K562 (cell line): Measurements from ENCODE around the gene ATP6V1F. TPM values are rescaled to one million over a fixed set of nuclear protein-coding genes. Genes with fewer than 3 reads are reported as not detected.

ENCODE experiments used
- CBX1 ChIP-seq: sonication (generic); IDR thresholded peaks from 2 replicates; pipeline ENCODE4 v1.6.1; 2016; ENCODE audit warnings: antibody characterized with exemption, low read depth, mild to moderate bottlenecking
- CHD1 ChIP-seq: fragments of 200-600 bp; sonication (generic); IDR thresholded peaks from one replicate; pipeline ENCODE4 v1.6.1; 2012; ENCODE audit warnings: mild to moderate bottlenecking, moderate library complexity, low read length, inconsistent platforms
- ERF ChIP-seq: fragments of 450-650 bp; formaldehyde crosslinking; IDR thresholded peaks from 2 replicates; pipeline ENCODE4 v1.4.0; 2020; ENCODE audit warnings: mild to moderate bottlenecking, mixed read lengths
- GATAD2B ChIP-seq: fragments of 450-650 bp; IDR thresholded peaks from 2 replicates; pipeline ENCODE4 v1.6.1; 2017; ENCODE audit warnings: mild to moderate bottlenecking, borderline replicate concordance
- GTF2A2 ChIP-seq: IDR thresholded peaks from 2 replicates; pipeline ENCODE4 v1.6.1; 2016; ENCODE audit warnings: mild to moderate bottlenecking, missing genetic modification characterization, missing compliant biosample characterization
- L3MBTL2 ChIP-seq: fragments of 450-650 bp; IDR thresholded peaks from 2 replicates; pipeline ENCODE4 v1.6.1; 2016; ENCODE audit warnings: mild to moderate bottlenecking, moderate library complexity
- NCOA1 ChIP-seq: fragments of 450-650 bp; IDR thresholded peaks from 2 replicates; pipeline ENCODE4 v1.6.1; 2016; ENCODE audit warnings: low read depth
- NFXL1 ChIP-seq: fragments of 450-650 bp; formaldehyde crosslinking; IDR thresholded peaks from 2 replicates; pipeline ENCODE4 v1.4.0; 2021; ENCODE audit warnings: mild to moderate bottlenecking
- NR2C2 ChIP-seq, 2 experiments: fragments of 200-800 bp in 1 of 2; sonication (Bioruptor generic) in 1 of 2; sonication (generic) in 1 of 2; formaldehyde crosslinking in 1 of 2; IDR thresholded peaks; 2 replicates each; pipeline versions ENCODE4 v1.6.1 to v1.8.0; 2016 to 2022; ENCODE audit warnings: mild to moderate bottlenecking in 1 of 2, missing compliant biosample characterization in 1 of 2, missing genetic modification characterization in 1 of 2, missing genetic modification reagents in 1 of 2
- SAFB2 ChIP-seq: fragments of 200-400 bp; formaldehyde crosslinking; IDR thresholded peaks from 2 replicates; pipeline ENCODE4 v1.6.1; 2018; ENCODE audit warnings: borderline replicate concordance, low read length, low read depth, moderate library complexity; ENCODE audit not compliant: severe bottlenecking
- SNRNP70 ChIP-seq: fragments of 200-400 bp; formaldehyde crosslinking; optimal IDR thresholded peaks from 2 replicates; pipeline ENCODE3; 2017; ENCODE audit warnings: low read depth, low read length
- SRF ChIP-seq, 2 experiments: fragments of 250-450, 450-650 bp in 1 of 2; sonication (Bioruptor Pico) in 1 of 2; sonication (generic) in 1 of 2; formaldehyde crosslinking; IDR thresholded peaks; 2 replicates each; pipeline versions ENCODE4 v1.5.0 to v1.5.1; 2020 to 2022; ENCODE audit warnings: mild to moderate bottlenecking in 1 of 2, missing genetic modification reagents in 1 of 2
- TARDBP ChIP-seq: fragments of 450-650 bp; IDR thresholded peaks from 2 replicates; pipeline ENCODE4 v1.6.1; 2016
- THRAP3 ChIP-seq: fragments of 450-650 bp; IDR thresholded peaks from 2 replicates; pipeline ENCODE4 v1.6.1; 2016; ENCODE audit warnings: mild to moderate bottlenecking, inconsistent platforms, borderline replicate concordance
- U2AF1 ChIP-seq: fragments of 200-400 bp; formaldehyde crosslinking; optimal IDR thresholded peaks from 2 replicates; pipeline ENCODE3; 2017; ENCODE audit warnings: mild to moderate bottlenecking, low read depth, low read length, moderate library complexity
- XRCC5 ChIP-seq: fragments of 200-400 bp; formaldehyde crosslinking; IDR thresholded peaks from 2 replicates; pipeline ENCODE4 v1.6.1; 2017; ENCODE audit warnings: low read depth, mild to moderate bottlenecking, low read length
- ZNF140 ChIP-seq: fragments of 250-450 bp; sonication (Bioruptor Pico); IDR thresholded peaks from 2 replicates; pipeline ENCODE4 v1.8.0; 2021; ENCODE audit warnings: moderate library complexity, mild to moderate bottlenecking, inconsistent platforms
- ZNF408 ChIP-seq: fragments of 250-450 bp; sonication (Bioruptor Pico); IDR thresholded peaks from 2 replicates; pipeline ENCODE4 v1.4.0; 2020; ENCODE audit warnings: low read depth, mild to moderate bottlenecking, moderate library complexity
- ZNF507 ChIP-seq: conservative IDR thresholded peaks from 2 replicates; pipeline ENCODE4 v1.6.1; 2017; ENCODE audit warnings: missing genetic modification characterization, missing compliant biosample characterization
- ZNF695 ChIP-seq: fragments of 450-650 bp; formaldehyde crosslinking; IDR thresholded peaks from 2 replicates; pipeline ENCODE4 v1.4.0; 2020; ENCODE audit warnings: mild to moderate bottlenecking, moderate library complexity
- ZSCAN29 ChIP-seq: fragments of 450-650 bp; IDR thresholded peaks from 2 replicates; pipeline ENCODE4 v1.6.1; 2017
- polyA plus RNA-seq, 8 experiments: library from polyadenylated mRNA; depleted of rRNA in 4 of 8; stranded (reverse) in 5 of 8; unstranded in 3 of 8; fragments of >200 nt; fragmentation: Nextera tagmentation in 2 of 8; fragmentation: Illumina TruSeq in 1 of 8; extraction: Ambion mirVana in 2 of 8; extraction: Trizol in 1 of 8; gene quantifications; 2 replicates each; pipeline versions ENCODE4 v1.2.1 to v1.2.3, GENCODE V29; 2011 to 2014; ENCODE audit warnings: inconsistent platforms in 1 of 8, missing spikeins in 1 of 8
- total RNA-seq, 7 experiments: library from RNA; depleted of rRNA in 6 of 7; stranded (reverse); fragments of >200 nt in 6 of 7; fragmentation: Illumina TruSeq in 2 of 7; extraction: Trizol in 2 of 7; gene quantifications; 2 replicates each; pipeline versions ENCODE4 v1.2.1 to v1.2.3, GENCODE V29; 2011 to 2021; ENCODE audit warnings: low replicate concordance in 1 of 7
- TF ChIP-seq, protein P1 (sequence below), 2 experiments: fragments of 200-800 bp in 1 of 2; sonication (Bioruptor generic) in 1 of 2; sonication (generic) in 1 of 2; formaldehyde crosslinking in 1 of 2; IDR thresholded peaks in 1 of 2; conservative IDR thresholded peaks in 1 of 2; 2 replicates each; pipeline versions ENCODE4 v1.5.0 to v1.6.1; 2016 to 2020; ENCODE audit warnings: missing compliant biosample characterization in 1 of 2, missing genetic modification characterization in 1 of 2, missing genetic modification reagents in 1 of 2
- TF ChIP-seq, protein P2 (sequence below): fragments of 450-650 bp; formaldehyde crosslinking; IDR thresholded peaks from 2 replicates; pipeline ENCODE4 v1.4.0; 2020; ENCODE audit warnings: mild to moderate bottlenecking
- TF ChIP-seq, protein P3 (sequence below), 2 experiments: fragments of 450-650 bp in 1 of 2; sonication (generic) in 1 of 2; formaldehyde crosslinking in 1 of 2; IDR thresholded peaks in 1 of 2; conservative IDR thresholded peaks in 1 of 2; 2 replicates each; pipeline versions ENCODE4 v1.6.1 to v1.8.1; 2016 to 2023; ENCODE audit warnings: mild to moderate bottlenecking in 2 of 2, moderate library complexity in 2 of 2, inconsistent platforms in 1 of 2, missing genetic modification reagents in 1 of 2

ATP6V1F gene
- total and polyA plus RNA-seq, 9 of the 15 experiments (the other 6 are each of a cell fraction or from before 2014, with no cell fraction given) = 206 to 1,123 (median 542) TPM

DNA sequence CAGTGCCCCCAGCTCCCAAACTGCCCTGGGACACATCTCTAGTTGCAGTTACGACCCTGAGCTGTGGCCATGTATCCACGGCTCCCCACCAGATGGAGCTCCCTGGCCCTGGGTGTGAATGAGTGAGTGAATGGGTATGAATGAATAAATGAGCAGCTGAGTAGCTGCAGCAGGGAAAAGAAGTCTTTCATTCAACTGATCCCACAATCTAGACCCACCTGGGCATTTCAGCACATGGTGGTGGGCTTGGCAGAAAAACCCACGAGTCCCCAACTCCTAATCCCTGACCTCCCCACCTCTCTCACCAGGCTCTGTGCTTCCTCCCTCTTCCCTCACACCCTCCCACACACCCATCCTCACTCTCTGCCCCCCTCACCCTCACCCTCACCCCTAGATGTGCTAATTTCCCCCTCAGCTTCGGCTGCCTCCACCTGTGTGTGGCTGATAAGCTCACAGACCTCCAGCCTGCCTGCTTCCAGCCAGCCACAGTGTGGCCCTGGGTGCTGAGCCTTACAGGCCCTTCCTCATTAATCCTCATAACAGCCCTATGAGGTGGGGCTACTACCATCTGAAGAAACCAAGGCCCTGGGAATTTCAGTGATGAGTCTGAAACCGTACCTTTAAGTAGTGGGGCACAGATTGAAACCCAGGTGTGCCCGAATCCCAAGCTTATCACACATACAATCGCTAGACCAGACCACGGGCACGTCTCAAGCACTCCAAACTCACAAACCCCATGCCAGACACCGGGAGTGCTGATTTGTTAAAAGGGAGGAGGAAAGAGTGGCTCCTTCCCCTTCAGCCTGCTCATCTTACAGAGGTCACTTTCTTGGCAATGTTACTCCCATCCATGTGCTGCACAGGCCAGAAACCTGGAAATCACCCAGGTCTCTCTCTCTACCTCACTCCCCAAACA lies 2.2 kb upstream of the ATP6V1F start (continued):
- peak; percentile 64; the same call in 1 of the 2 replicates for TF ChIP-seq ERF (CRISPR knock-in tag)
- TF ChIP-seq ZNF140 (CRISPR knock-in tag) = no peak
- TF ChIP-seq XRCC5 = peak; percentile 55; the same call in 1 of the 2 replicates
- TF ChIP-seq L3MBTL2 = 0 out of 2 replicates have a peak, but pooled peaks have one; percentile 23
- TF ChIP-seq ZNF507 (tag) = no peak
- TF ChIP-seq, protein P1, sequence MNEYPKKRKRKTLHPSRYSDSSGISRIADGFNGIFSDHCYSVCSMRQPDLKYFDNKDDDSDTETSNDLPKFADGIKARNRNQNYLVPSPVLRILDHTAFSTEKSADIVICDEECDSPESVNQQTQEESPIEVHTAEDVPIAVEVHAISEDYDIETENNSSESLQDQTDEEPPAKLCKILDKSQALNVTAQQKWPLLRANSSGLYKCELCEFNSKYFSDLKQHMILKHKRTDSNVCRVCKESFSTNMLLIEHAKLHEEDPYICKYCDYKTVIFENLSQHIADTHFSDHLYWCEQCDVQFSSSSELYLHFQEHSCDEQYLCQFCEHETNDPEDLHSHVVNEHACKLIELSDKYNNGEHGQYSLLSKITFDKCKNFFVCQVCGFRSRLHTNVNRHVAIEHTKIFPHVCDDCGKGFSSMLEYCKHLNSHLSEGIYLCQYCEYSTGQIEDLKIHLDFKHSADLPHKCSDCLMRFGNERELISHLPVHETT (CRISPR knock-in tag; conservative IDR thresholded peaks at IDR 0.05 in 1 of 2, IDR thresholded peaks at IDR 0.05 in 1 of 2) = no peak
- TF ChIP-seq NCOA1 = peak; percentile 89; the same call in 1 of the 2 replicates
- 0 out of 2 replicates have a peak, but pooled peaks have one; percentile 13 for TF ChIP-seq CBX1
- TF ChIP-seq, protein P2, sequence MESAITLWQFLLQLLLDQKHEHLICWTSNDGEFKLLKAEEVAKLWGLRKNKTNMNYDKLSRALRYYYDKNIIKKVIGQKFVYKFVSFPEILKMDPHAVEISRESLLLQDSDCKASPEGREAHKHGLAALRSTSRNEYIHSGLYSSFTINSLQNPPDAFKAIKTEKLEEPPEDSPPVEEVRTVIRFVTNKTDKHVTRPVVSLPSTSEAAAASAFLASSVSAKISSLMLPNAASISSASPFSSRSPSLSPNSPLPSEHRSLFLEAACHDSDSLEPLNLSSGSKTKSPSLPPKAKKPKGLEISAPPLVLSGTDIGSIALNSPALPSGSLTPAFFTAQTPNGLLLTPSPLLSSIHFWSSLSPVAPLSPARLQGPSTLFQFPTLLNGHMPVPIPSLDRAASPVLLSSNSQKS (CRISPR knock-in tag) = no peak; the same call in 1 of the 2 replicates
- no peak for TF ChIP-seq ZNF695 (CRISPR knock-in tag)
- no peak for TF ChIP-seq ZNF408 (CRISPR knock-in tag)
- no peak; the same call in 1 of the 2 replicates for TF ChIP-seq GATAD2B
- TF ChIP-seq GTF2A2 (tag) = no peak
- TF ChIP-seq, protein P3, sequence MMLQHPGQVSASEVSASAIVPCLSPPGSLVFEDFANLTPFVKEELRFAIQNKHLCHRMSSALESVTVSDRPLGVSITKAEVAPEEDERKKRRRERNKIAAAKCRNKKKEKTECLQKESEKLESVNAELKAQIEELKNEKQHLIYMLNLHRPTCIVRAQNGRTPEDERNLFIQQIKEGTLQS (IDR thresholded peaks at IDR 0.05) = peak; percentile 31; the same call in 1 of the 2 replicates
- TF ChIP-seq, protein P3 (CRISPR knock-in tag; conservative IDR thresholded peaks at IDR 0.05) = peak; percentile 77; the same call in 1 of the 2 replicates
- peak; percentile 89; the same call in 1 of the 2 replicates for TF ChIP-seq TARDBP
- 0 out of 2 replicates have a peak, but pooled peaks have one; percentile 45 for TF ChIP-seq NR2C2 (CRISPR knock-in tag; IDR thresholded peaks at IDR 0.05)
- 0 out of 2 replicates have a peak, but pooled peaks have one; percentile 6 for TF ChIP-seq NR2C2 (tag; IDR thresholded peaks at IDR 0.05)
- no peak for TF ChIP-seq SNRNP70
- no peak; the same call in 1 of the 2 replicates for TF ChIP-seq ZSCAN29
- TF ChIP-seq THRAP3 = no peak
- peak; percentile 68 for TF ChIP-seq CHD1
- no peak for TF ChIP-seq SAFB2
- no peak for TF ChIP-seq U2AF1
- peak; percentile 76; the same call in 1 of the 2 replicates for TF ChIP-seq NFXL1 (CRISPR knock-in tag)
- TF ChIP-seq SRF (CRISPR knock-in tag; IDR thresholded peaks at IDR 0.05) = peak; percentile 10 to 25; a peak in 1 of 4 replicates
